Ovary (tissue), 3 donors: Measurements from ENCODE around the gene FNDC10.

Experiments used
- POLR2A ChIP-seq: fragments of 450-650 bp; IDR thresholded peaks from one replicate; pipeline ENCODE4 v1.6.1; 2017; ENCODE audit warnings: antibody characterized with exemption, mild to moderate bottlenecking, moderate library complexity
- TF ChIP-seq, protein P1 (sequence below), 3 donors: fragments of 450-650 bp in 2 of 3; fragments of 200-600 bp in 1 of 3; IDR thresholded peaks; one replicate each; pipeline versions ENCODE4 v1.5.1 to v1.8.0; 2016 to 2022; ENCODE audit warnings: antibody characterized with exemption in 3 of 3, mild to moderate bottlenecking in 1 of 3
- donor health status: DM: no; HTN: no; CAD: no.

DNA sequence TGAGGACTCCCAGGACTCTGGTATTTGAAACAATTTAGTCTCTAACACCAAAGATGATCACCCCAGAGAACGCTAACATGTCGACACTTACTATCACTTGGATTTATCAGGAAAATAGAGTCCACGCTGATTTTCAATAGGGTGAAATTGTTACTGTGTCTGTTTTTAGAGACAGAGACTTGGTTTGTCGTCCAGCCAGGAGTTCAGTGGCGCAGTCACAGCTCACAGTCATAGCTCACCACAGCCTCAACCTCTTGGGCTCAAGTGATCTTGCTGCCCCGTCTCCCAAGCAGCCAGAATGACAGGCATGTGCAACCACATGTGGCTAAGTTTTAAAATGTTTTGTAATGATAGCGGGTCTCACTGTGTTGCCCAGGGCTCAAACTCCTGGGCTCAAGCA, 30.6 kb downstream of the FNDC10 start:
- TF ChIP-seq, protein P1, sequence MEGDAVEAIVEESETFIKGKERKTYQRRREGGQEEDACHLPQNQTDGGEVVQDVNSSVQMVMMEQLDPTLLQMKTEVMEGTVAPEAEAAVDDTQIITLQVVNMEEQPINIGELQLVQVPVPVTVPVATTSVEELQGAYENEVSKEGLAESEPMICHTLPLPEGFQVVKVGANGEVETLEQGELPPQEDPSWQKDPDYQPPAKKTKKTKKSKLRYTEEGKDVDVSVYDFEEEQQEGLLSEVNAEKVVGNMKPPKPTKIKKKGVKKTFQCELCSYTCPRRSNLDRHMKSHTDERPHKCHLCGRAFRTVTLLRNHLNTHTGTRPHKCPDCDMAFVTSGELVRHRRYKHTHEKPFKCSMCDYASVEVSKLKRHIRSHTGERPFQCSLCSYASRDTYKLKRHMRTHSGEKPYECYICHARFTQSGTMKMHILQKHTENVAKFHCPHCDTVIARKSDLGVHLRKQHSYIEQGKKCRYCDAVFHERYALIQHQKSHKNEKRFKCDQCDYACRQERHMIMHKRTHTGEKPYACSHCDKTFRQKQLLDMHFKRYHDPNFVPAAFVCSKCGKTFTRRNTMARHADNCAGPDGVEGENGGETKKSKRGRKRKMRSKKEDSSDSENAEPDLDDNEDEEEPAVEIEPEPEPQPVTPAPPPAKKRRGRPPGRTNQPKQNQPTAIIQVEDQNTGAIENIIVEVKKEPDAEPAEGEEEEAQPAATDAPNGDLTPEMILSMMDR (IDR thresholded peaks at IDR 0.05) = no peak
- TF ChIP-seq POLR2A = no peak
